Measurements from ENCODE around the gene ERC1.

The ERC1 gene

DNA sequence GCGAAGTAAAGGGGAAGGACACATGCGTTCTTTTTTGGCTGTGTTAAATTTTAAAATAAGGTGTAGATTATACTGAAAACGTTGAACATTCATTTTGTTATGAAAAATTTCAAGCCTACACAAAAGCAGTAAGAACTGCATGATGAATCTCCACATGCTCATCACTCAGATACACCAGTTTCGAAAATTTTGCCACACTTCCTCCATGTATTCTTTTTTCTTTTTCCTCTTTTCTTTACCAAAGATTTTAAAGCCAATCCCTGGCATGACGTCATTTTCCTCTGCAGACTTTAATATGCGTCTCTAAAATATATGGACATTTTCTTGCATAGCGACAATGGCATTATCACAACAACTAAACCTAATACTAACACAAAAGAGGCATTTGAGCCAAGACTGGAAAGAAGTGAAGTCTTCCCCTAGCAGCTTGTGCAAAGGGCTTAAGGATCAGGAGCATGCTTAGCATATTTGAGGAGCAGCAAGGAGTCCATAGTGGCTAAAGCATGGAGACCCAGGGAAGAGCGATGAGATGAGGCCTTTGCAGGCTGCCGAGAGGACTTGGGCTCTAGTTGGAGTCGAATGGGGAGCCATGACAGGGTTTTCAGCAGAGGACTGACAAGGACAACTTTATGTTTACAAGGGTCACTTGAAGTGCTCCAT lies 111.9 kb downstream of the ERC1 start:
- DNase-seq, result no peak
- H3K4me1 Mint-ChIP-seq, result peaks cover 64% of the 10 kb centered on the region
- H3K4me3 Mint-ChIP-seq, result no peak overlapping the region
- no peak overlapping the region for H3K27ac Mint-ChIP-seq
- H3K9me3 Mint-ChIP-seq, result no peaks in the 10 kb centered on the region
- H3K27me3 Mint-ChIP-seq, result no peaks in the 10 kb centered on the region
- ATAC-seq, result no peak

DNA sequence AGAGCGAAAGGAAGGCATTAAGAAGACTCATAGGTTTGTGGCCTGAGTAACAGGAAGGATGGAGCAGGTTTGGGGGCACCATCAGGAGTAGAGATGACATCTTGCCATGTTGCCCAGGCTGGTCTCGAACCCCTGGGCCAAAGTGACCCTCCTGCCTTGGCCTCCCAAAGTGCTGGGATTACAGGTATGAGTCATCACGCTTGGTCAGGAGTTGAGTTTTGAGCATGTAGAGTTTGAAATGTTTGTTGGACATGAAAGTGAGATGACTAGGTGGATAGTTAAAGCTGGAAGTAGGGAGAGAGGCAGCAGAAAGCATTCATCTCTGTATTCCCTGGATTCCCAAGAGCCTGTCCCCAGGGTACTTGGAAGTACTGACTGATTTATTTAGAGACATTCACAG lies 112.6 kb downstream of the ERC1 start:
- no peak for ATAC-seq
- Mint-ChIP-seq H3K27ac (no peak overlapping the region), H3K9me3 (no peaks in the 10 kb centered on the region), H3K4me3 (no peak overlapping the region), H3K27me3 (no peaks in the 10 kb centered on the region), H3K4me1 (peaks cover 63% of the 10 kb centered on the region)
- no peak for DNase-seq

DNA sequence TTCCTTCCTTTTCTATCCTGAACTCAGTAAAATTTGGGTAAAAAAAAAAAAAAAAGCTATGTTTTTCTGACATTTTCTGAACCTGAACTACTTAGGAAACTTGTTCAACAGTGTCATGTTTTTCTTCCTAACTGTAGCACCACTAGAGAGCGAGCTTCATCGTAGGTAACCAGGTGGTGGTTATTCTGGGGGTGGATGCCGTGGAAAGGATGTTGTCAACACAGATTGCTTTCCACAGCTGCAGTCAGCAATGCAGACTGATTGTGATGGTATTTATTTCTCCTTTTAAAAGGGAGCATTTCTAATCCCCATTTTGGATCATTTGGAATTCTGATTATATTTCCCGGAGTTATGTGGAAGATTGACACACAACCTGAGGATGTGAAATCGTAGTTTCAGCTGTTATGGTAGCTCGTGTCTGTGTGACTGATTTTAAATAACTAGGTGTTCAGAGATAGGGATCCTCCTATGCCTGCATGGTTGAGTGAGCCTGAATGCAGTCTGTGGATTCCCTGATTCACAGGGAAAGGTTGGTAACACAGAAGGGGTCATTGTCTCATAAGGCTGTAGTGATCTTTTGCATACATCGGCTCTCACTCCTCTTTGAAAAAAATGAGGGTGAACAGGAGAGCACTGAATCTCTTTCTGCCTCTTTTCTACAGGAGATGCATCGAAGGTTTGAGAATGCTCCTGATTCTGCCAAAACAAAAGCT lies 113.2 kb downstream of the ERC1 start:
- no peak for DNase-seq
- Mint-ChIP-seq H3K27ac (no peak overlapping the region), H3K4me3 (no peak overlapping the region), H3K9me3 (no peaks in the 10 kb centered on the region), H3K4me1 (peaks cover 57% of the 10 kb centered on the region), H3K27me3 (no peaks in the 10 kb centered on the region)
- no peak for ATAC-seq

DNA sequence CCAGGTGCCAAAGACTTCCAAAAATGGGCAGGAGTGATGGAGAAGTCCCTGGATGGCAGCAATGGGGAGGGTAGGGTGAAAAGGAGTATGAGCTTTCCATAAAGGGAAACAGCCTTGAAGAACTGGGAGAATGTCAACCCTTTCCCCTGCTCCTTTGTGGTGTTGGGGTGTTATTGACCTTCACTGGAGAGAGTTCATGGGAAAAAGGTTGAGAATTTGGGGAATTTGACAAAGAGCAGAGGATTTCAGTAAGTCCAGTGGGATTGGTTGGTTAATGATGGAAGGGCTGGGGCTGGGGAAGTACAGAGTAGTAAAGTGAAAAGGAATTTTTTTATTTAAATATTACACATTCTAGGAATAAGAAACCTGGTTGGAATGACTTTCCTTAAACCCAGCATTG lies 116.6 kb downstream of the ERC1 start:
- DNase-seq, result no peak
- Mint-ChIP-seq H3K9me3 (no peaks in the 10 kb centered on the region), H3K27ac (peak overlapping the region in 1 of 2 donors; percentile 59), H3K27me3 (no peaks in the 10 kb centered on the region), H3K4me1 (peaks cover 31% of the 10 kb centered on the region), H3K4me3 (no peak overlapping the region)
- no peak for ATAC-seq

DNA sequence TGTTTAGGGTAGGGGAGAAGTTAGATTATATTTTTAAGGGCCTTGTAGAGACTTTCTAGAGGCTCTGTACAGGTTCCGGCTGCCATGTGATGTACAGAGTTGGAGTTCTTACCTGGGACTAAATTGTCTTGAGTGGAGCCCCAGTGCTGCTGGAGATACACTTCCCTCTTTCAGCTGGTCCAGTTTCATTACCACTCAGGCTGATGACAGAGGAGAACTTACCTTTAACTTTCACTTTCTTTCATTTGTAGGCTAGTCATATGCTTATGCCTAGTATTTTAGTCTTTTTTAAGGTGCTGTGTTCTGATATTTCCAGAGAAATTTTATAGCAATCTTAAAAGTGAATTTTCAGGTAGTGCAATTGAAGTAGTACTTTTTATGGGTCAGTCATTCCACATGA lies 117.3 kb downstream of the ERC1 start:
- peak overlapping the region in 1 of 2 donors; percentile 57 for H3K27ac Mint-ChIP-seq
- DNase-seq (no peak), ATAC-seq (peak; percentile 85)
- H3K4me1 Mint-ChIP-seq, result peaks cover 27% of the 10 kb centered on the region
- no peak overlapping the region for H3K4me3 Mint-ChIP-seq
- no peaks in the 10 kb centered on the region for H3K27me3 Mint-ChIP-seq
- no peaks in the 10 kb centered on the region for H3K9me3 Mint-ChIP-seq

DNA sequence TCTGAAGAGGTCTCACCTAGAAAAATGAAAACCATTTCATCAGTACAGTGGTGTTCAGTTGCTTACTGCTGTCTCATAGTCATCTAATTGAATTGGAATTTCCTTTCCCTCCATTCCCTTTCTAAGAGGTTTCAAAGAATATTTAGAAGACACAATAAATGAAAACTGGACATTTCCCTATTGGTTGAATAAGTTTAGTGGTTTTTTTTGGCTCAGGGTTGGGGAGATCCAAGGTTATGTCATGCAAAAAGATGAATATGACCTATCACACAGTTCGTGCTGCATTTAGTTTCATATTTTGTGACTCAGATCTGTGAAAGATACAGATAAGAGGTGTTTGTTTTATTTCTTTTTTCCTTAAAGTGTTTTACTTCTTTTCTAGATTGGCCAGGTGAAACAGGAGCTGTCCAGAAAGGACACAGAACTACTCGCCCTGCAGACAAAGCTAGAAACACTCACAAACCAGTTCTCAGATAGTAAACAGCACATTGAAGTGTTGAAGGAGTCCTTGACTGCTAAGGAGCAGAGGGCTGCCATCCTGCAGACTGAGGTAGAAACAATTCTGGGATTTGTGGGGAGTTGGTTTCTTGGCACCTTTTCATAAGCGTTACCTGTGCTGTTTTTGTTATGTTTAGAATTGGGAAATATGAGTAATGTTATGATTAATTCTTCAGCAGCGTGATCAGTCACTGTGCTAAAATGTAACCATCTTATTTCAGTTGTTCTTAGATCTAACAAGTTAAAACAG lies 124.6 kb downstream of the ERC1 start:
- peaks cover 16% of the 10 kb centered on the region for H3K4me1 Mint-ChIP-seq
- ATAC-seq (peak; percentile 75), DNase-seq (no peak)
- peak overlapping the region in 1 of 2 donors; percentile 48 for H3K27ac Mint-ChIP-seq
- H3K27me3 Mint-ChIP-seq, result no peaks in the 10 kb centered on the region
- H3K9me3 Mint-ChIP-seq, result no peaks in the 10 kb centered on the region
- H3K4me3 Mint-ChIP-seq, result peak overlapping the region; percentile 26 to 45

DNA sequence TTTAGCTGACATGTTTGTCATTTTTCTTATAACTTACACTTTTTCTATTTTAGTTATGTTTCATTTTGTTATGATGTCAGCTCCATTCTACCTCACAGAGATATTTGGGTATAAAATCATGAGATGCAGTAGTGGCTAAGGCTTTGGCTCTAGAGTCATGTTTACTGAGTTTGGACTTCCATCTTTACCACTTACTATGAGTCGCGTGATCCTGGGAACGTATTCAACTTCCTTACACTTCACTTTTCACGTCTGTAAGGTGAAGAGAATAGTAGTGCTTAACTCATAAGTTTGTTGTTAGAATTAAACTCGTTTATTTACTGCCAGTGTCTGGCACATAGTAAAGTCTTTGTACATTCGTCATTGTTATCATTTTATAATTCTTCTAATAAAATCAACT lies 126.3 kb downstream of the ERC1 start:
- H3K9me3 Mint-ChIP-seq, result no peaks in the 10 kb centered on the region
- DNase-seq (no peak), ATAC-seq (no peak)
- H3K4me1 Mint-ChIP-seq, result peaks cover 18% of the 10 kb centered on the region
- H3K27me3 Mint-ChIP-seq, result no peaks in the 10 kb centered on the region
- no peak overlapping the region for H3K27ac Mint-ChIP-seq
- H3K4me3 Mint-ChIP-seq, result no peak overlapping the region

DNA sequence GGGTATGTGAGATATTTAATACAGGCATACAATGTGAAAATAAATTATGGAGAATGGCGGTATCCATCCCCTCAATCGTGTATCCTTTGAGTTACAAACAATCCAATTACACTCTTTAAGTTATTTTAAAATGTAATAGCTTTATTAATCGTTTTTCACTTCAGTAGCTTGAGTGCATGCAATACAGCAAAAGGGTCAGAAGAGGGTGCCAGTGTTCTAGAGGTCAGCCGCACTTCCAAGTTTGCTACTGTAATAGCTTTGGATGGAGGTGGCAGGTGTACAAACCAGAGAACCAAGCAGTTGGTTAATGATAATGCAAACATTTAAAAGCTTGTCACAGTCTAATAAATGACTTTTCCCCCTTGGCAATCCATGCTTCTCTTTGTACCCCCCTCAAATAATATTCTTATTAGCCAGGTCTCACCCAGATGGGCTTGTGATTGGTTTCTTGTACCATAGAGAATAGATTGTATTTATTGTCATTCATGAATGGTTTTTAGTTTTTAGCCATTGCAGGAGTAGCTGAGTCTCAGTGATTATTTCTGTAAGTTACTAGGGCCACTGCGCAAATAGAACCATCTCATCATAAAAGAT lies 127.0 kb downstream of the ERC1 start:
- no peak overlapping the region for H3K4me3 Mint-ChIP-seq
- no peaks in the 10 kb centered on the region for H3K27me3 Mint-ChIP-seq
- H3K27ac Mint-ChIP-seq, result no peak overlapping the region
- ATAC-seq (no peak), DNase-seq (peak; percentile 51 to 64)
- H3K9me3 Mint-ChIP-seq, result no peaks in the 10 kb centered on the region
- H3K4me1 Mint-ChIP-seq, result peaks cover 25% of the 10 kb centered on the region

DNA sequence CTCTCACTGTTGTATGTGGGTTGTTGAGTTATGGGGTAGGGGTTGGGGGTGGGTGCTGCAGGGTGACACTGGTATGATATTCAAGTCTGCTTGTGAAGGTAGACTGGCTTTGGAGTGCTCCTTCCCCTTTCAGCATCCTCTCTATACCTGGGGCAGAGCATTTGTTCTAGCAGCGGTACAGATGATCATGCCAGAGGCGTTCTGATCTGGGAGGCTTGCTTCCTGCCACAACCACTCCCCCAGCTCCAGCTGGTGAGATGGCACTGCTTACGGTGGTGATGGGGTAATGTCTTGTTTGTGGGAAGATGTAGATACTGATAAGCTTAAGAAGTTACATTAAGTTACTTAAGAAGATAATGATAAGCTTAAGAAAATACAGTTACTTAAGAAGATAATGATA lies 131.8 kb downstream of the ERC1 start:
- H3K27me3 Mint-ChIP-seq, result no peaks in the 10 kb centered on the region
- H3K27ac Mint-ChIP-seq, result no peak overlapping the region
- ATAC-seq, result peak; percentile 68
- H3K9me3 Mint-ChIP-seq, result no peaks in the 10 kb centered on the region
- no peak overlapping the region for H3K4me3 Mint-ChIP-seq
- peaks cover 25% of the 10 kb centered on the region for H3K4me1 Mint-ChIP-seq
- DNase-seq, result no peak

DNA sequence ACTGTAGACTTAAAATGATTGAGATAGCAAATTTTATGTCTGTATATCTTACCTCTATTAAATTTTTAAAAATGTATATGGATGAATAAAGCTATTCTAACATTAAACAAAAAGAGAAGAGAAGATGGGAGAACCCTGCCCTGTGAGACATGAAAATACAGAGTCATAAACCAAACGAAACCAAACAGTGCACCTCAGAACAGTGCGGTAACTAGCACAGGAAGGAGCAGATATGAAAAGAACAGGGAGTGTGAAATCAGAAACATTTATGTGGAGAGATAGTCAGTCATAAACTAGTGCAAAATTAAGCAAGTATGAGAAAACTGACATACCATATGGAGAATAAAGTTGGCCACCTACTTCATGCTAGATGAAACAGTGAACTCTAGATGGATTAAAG lies 135.1 kb downstream of the ERC1 start:
- DNase-seq, result peak in 1 of 2 donors; percentile 26
- no peaks in the 10 kb centered on the region for H3K9me3 Mint-ChIP-seq
- H3K27me3 Mint-ChIP-seq, result no peaks in the 10 kb centered on the region
- peaks cover 49% of the 10 kb centered on the region for H3K4me1 Mint-ChIP-seq
- peak; percentile 98 for ATAC-seq
- H3K27ac Mint-ChIP-seq, result no peak overlapping the region
- peak overlapping the region in 1 of 2 donors; percentile 5 for H3K4me3 Mint-ChIP-seq

DNA sequence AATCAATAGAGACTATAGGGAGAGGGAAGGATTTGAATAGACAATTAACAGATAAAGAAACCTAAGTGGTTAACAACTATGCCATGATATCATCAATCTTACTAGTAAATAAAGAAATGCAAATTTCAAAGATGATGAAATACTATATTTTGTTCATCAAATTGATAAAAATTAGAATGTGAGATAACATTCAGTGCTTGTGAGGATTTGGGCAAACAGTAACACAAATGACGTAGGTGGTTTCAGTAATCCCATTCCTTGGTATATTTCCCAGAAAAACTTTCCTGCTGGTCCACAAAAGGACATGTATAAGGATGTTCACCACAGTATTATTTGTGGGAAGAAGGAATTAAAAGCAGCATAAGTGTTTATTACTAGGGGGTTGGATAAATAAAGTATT lies 136.0 kb downstream of the ERC1 start:
- Mint-ChIP-seq H3K4me3 (no peak overlapping the region), H3K27ac (no peak overlapping the region), H3K27me3 (no peaks in the 10 kb centered on the region), H3K4me1 (peaks cover 58% of the 10 kb centered on the region), H3K9me3 (no peaks in the 10 kb centered on the region)
- no peak for ATAC-seq
- DNase-seq, result no peak

DNA sequence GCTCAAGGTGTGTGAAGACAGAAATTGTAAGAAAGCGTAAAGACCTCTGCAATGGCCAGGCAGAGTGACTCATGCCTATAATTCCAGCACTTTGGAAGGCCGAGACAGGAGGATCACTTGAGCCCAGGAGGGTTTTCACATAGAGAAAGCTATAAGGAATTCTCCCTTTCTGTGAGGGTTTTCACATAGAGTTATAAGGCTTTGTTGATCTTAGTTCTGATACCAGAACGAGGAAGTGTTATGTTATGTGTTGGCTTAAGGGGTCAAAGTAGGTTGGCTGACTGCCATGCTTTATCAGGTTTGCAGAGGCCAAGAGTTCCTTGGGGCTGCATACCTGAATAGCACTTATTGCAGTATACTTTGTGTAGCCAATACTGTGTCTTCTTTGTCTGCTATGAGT lies 139.1 kb downstream of the ERC1 start:
- no peaks in the 10 kb centered on the region for H3K27me3 Mint-ChIP-seq
- no peak overlapping the region for H3K4me3 Mint-ChIP-seq
- DNase-seq (no peak), ATAC-seq (no peak)
- no peaks in the 10 kb centered on the region for H3K9me3 Mint-ChIP-seq
- peaks cover 47% of the 10 kb centered on the region for H3K4me1 Mint-ChIP-seq
- H3K27ac Mint-ChIP-seq, result no peak overlapping the region

DNA sequence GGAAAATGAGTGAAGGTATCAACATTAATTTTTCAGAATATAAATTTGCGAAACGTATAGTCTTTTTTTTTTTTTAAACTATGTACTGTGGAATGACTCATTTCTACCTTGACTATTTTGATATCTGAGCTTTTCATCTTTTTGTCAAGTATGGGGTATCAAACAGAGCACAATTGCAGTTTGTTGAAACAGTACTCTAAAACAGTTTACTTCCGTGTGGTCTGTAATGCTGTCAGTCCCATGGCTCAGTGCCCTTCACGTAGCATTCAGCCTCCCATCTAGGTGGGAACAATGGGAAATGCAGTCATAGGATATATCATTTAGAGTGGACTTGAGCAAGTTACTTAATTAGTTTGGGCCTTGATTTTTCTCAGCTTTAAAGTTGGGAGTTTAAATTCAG lies 139.5 kb downstream of the ERC1 start:
- Mint-ChIP-seq H3K4me1 (peaks cover 44% of the 10 kb centered on the region), H3K27ac (no peak overlapping the region), H3K4me3 (no peak overlapping the region), H3K27me3 (no peaks in the 10 kb centered on the region), H3K9me3 (no peaks in the 10 kb centered on the region)
- ATAC-seq (no peak), DNase-seq (no peak)

DNA sequence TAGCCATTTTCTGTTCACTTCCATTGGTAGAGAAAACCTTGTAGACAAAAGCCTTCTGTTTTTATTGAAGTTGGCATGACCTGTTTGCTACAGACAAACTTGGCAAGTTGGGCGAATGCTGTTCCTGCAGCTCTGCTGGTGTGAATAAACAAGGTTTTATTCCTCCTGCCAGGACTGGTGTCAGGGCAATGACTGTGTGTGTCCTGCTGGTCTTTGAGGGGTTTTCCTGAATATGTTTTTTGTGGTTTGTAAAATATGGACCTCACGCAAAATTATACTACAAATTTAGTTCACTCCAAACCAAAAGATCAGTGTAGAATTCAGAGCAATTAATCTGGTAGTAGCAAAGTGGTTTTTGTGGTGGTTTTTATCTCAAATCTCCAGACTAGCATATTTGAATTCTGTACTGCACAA lies 140.8 kb downstream of the ERC1 start:
- H3K27ac Mint-ChIP-seq, result peak overlapping the region in 1 of 2 donors; percentile 63
- DNase-seq (no peak), ATAC-seq (no peak)
- no peak overlapping the region for H3K4me3 Mint-ChIP-seq
- H3K4me1 Mint-ChIP-seq, result peaks cover 33% of the 10 kb centered on the region
- H3K27me3 Mint-ChIP-seq, result no peaks in the 10 kb centered on the region
- no peaks in the 10 kb centered on the region for H3K9me3 Mint-ChIP-seq

DNA sequence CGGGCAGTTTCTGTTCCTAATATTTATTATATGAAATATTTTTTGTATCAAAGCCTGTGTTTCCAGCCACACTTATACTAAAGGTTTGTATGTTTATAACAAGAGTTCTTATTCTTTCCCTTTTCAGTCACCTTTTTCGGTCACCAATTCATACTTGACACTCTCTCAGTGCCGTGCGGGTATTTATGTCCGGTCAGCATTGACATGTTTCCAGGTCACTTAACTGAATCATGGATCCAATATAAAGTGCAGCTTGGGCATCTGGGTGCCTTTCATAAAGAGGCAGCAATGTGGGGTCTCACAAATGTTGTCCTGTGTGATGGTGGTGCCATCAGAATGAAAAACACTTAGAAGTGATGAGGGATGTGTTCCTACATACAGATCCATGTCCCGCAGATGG lies 141.3 kb downstream of the ERC1 start:
- no peaks in the 10 kb centered on the region for H3K27me3 Mint-ChIP-seq
- H3K27ac Mint-ChIP-seq, result no peak overlapping the region
- H3K4me3 Mint-ChIP-seq, result no peak overlapping the region
- DNase-seq, result no peak
- peaks cover 33% of the 10 kb centered on the region for H3K4me1 Mint-ChIP-seq
- ATAC-seq, result no peak
- no peaks in the 10 kb centered on the region for H3K9me3 Mint-ChIP-seq

DNA sequence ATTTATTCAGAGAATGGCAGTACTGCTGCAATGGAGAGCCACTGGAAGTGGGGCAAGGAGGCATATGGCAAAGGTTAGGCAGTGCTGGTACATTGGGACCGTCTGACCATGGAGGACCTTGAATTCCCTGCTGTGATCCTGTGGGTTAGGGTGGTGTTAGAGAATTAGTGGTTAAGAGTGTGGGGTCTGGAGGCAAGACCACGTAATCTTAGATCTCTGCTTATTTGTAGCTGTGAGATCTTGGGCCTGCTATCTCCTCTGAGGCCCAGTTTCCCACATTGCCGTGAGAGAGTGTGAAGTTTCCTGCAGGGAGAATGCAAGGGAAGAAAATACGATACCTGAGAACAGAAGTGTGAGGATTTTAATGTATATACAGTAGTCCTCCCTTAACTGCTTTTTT lies 147.7 kb downstream of the ERC1 start:
- Mint-ChIP-seq H3K9me3 (no peaks in the 10 kb centered on the region), H3K27me3 (no peaks in the 10 kb centered on the region), H3K27ac (peak overlapping the region in 1 of 2 donors; percentile 21), H3K4me1 (no peaks in the 10 kb centered on the region), H3K4me3 (no peak overlapping the region)
- DNase-seq (no peak), ATAC-seq (no peak)

Data from stimulated activated naive CD8-positive, alpha-beta T cell treated with anti-CD3 and anti-CD28 coated beads, Interleukin-15, amount 100 ng/mL, for 72 hours (primary cell).